Endothelial cell of umbilical vein (primary cell): ENCODE data around the gene RASSF5.

Experiments
- CTCF ChIP-seq, 2 donors: IDR thresholded peaks; 1 replicate in 1 of 2; 2 replicates in 1 of 2; pipeline ENCODE4 v1.5.1; 2011; ENCODE audit warnings: low read length in 2 of 2, mild to moderate bottlenecking in 2 of 2, moderate library complexity in 2 of 2, control low read depth in 1 of 2, inconsistent platforms in 1 of 2, low read depth in 1 of 2; ENCODE audit not compliant: insufficient read depth in 1 of 2; ENCODE audit errors: extremely low read depth in 1 of 2
- EZH2 ChIP-seq: IDR thresholded peaks from 2 replicates; pipeline ENCODE4 v1.6.1; 2012; ENCODE audit warnings: borderline replicate concordance, low read depth, mild to moderate bottlenecking, moderate library complexity, low read length, inconsistent platforms; ENCODE audit not compliant: severe bottlenecking
- FOS ChIP-seq: IDR thresholded peaks from 2 replicates; pipeline ENCODE4 v1.6.1; 2011; ENCODE audit warnings: mild to moderate bottlenecking, low read length, moderate library complexity, borderline replicate concordance; ENCODE audit not compliant: insufficient read depth
- GATA2 ChIP-seq: IDR thresholded peaks from 2 replicates; pipeline ENCODE4 v1.7.0; 2011; ENCODE audit warnings: low read depth, mild to moderate bottlenecking, moderate library complexity, mixed read lengths, low read length; ENCODE audit not compliant: insufficient read length, insufficient read depth
- MAX ChIP-seq: IDR thresholded peaks from 2 replicates; pipeline ENCODE4 v1.6.1; 2011; ENCODE audit not compliant: insufficient read depth, insufficient read length
- MYC ChIP-seq: IDR thresholded peaks from one replicate; pipeline ENCODE4 v1.6.1; 2011; ENCODE audit warnings: mild to moderate bottlenecking, low read depth, low read length
- POLR2A ChIP-seq: IDR thresholded peaks from 2 replicates; pipeline ENCODE4 v1.6.1; 2012; ENCODE audit warnings: low read depth, mild to moderate bottlenecking, control low read depth, low read length
- POLR2AphosphoS5 ChIP-seq: IDR thresholded peaks from 2 replicates; pipeline ENCODE4 v1.6.1; 2012; ENCODE audit warnings: low read depth, mild to moderate bottlenecking, control low read depth, low read length, moderate library complexity; ENCODE audit not compliant: insufficient read depth

- no peak for TF ChIP-seq EZH2
- no peak for TF ChIP-seq MAX
- no peak for TF ChIP-seq CTCF (IDR thresholded peaks at IDR 0.05; ENCODE audit: extremely low read depth in 1 of 2, insufficient read depth in 1 of 2, low read depth in 1 of 2, low read length in 2 of 2)
- no peak for TF ChIP-seq FOS
- TF ChIP-seq POLR2A = no peak
- TF ChIP-seq POLR2AphosphoS5 = no peak
- TF ChIP-seq GATA2 = no peak
- no peak for TF ChIP-seq MYC
Measured at GRCh38 chr1:206591226-206591625, 83.9 kb downstream of the RASSF5 start.
